OCI-LY7 (cell line): ENCODE results near the gene SYNPO2. TPM values are rescaled to one million over a fixed set of nuclear protein-coding genes. Genes with fewer than 3 reads are reported as not detected.

Experiments used
- BruUV-seq: library from RNA; stranded (reverse); fragments of 400-500 nt; replicated peaks from 2 replicates; lab custom pipeline; 2021; lab: Mats Ljungman, UMichigan
- CTCF ChIA-PET: fragments of 300-600 bp; sonication (Branson Sonifier 250); formaldehyde crosslinking; loops from one replicate; lab custom pipeline; 2022; ENCODE audit warnings: antibody characterized with exemption; ENCODE audit not compliant: unreplicated experiment; lab: Charles Lee
- POLR2A ChIA-PET: fragments of 300-600 bp; sonication (Branson Sonifier 250); formaldehyde crosslinking; loops from one replicate; lab custom pipeline; 2022; ENCODE audit warnings: antibody characterized with exemption; lab: Charles Lee
- DNase-seq: peaks from one replicate; pipeline ENCODE4 v3.0.0-alpha.2; 2015; ENCODE audit warnings: low spot score
- H2AFZ ChIP-seq: fragments of 200-600 bp; sonication (generic), shearing (Covaris generic); 2 replicates; pipeline ENCODE4 v1.6.1; 2014; ENCODE audit warnings: mild to moderate bottlenecking, antibody characterized with exemption, low read length, moderate library complexity
- H3K27ac ChIP-seq: fragments of 200-600 bp; sonication (generic); 2 replicates; pipeline ENCODE4 v1.5.1; 2014; ENCODE audit warnings: mixed run types, low read depth, mild to moderate bottlenecking, moderate library complexity, low read length, inconsistent platforms; ENCODE audit not compliant: poor library complexity, severe bottlenecking
- H3K36me3 ChIP-seq: fragments of 200-600 bp; sonication (generic); 2 replicates; pipeline ENCODE4 v1.6.1; 2014; ENCODE audit warnings: mild to moderate bottlenecking, antibody characterized with exemption, low read length, moderate library complexity, mixed read lengths; ENCODE audit not compliant: insufficient read depth
- H3K4me1 ChIP-seq: fragments of 200-600 bp; sonication (generic); 2 replicates; pipeline ENCODE4 v1.5.1; 2014; ENCODE audit warnings: mild to moderate bottlenecking, low read length; ENCODE audit not compliant: insufficient read depth, poor library complexity, severe bottlenecking
- H3K4me2 ChIP-seq: fragments of 200-600 bp; sonication (generic); 2 replicates; pipeline ENCODE4 v1.6.1; 2014; ENCODE audit warnings: mild to moderate bottlenecking, low read length
- H3K4me3 ChIP-seq: fragments of 200-600 bp; sonication (generic); 2 replicates; pipeline ENCODE4 v1.5.1; 2014; ENCODE audit warnings: mild to moderate bottlenecking, low read depth, low read length; ENCODE audit not compliant: poor library complexity, severe bottlenecking
- H3K79me2 ChIP-seq: fragments of 200-600 bp; sonication (generic); 2 replicates; pipeline ENCODE4 v1.6.1; 2016; ENCODE audit warnings: low read depth, mild to moderate bottlenecking, low read length, moderate library complexity, mixed read lengths; ENCODE audit not compliant: insufficient read depth
- H3K9me2 ChIP-seq: fragments of 200-600 bp; sonication (generic); 2 replicates; pipeline ENCODE4 v1.6.1; 2016; ENCODE audit warnings: mild to moderate bottlenecking, low read length, mixed read lengths; ENCODE audit not compliant: insufficient read depth
- H3K9me3 ChIP-seq: fragments of 200-600 bp; sonication (generic); 2 replicates; pipeline ENCODE4 v1.6.1; 2014; ENCODE audit warnings: mild to moderate bottlenecking, mixed run types, low read length, mixed read lengths
- H4K20me1 ChIP-seq: fragments of 200-600 bp; sonication (generic); 2 replicates; pipeline ENCODE4 v1.6.1; 2014; ENCODE audit warnings: mild to moderate bottlenecking, antibody characterized with exemption, low read length, moderate library complexity, mixed read lengths; ENCODE audit not compliant: insufficient read depth
- CTCF ChIP-seq: fragments of 200-600 bp; sonication (generic); conservative IDR thresholded peaks from 2 replicates; pipeline ENCODE4 v1.5.1; 2014; ENCODE audit warnings: mild to moderate bottlenecking, antibody characterized with exemption, low read length, moderate library complexity, mixed read lengths
- EZH2phosphoT487 ChIP-seq: fragments of 200-600 bp; sonication (generic); IDR thresholded peaks from 2 replicates; pipeline ENCODE4 v1.6.1; 2018; ENCODE audit warnings: low read depth, borderline replicate concordance, mild to moderate bottlenecking, mixed run types, antibody characterized with exemption, low read length, moderate library complexity, mixed read lengths
- intact Hi-C: fragments of 100-400 bp; cut with micrococcal nuclease; formaldehyde crosslinking; loops from one replicate; pipeline ENCODE4 v1.10.0; 2022; ENCODE audit not compliant: unreplicated experiment
- total RNA-seq, 2 experiments: library from RNA; depleted of rRNA in 1 of 2; stranded (reverse); fragments of >200 nt in 1 of 2; shearing (Covaris generic) in 1 of 2; gene quantifications; 2 replicates each; pipeline ENCODE4 v1.2.3, GENCODE V29; 2014 to 2022

The SYNPO2 gene
- total RNA-seq, 2 experiments from 2014 or later: 0.11 to 0.19 TPM

DNA sequence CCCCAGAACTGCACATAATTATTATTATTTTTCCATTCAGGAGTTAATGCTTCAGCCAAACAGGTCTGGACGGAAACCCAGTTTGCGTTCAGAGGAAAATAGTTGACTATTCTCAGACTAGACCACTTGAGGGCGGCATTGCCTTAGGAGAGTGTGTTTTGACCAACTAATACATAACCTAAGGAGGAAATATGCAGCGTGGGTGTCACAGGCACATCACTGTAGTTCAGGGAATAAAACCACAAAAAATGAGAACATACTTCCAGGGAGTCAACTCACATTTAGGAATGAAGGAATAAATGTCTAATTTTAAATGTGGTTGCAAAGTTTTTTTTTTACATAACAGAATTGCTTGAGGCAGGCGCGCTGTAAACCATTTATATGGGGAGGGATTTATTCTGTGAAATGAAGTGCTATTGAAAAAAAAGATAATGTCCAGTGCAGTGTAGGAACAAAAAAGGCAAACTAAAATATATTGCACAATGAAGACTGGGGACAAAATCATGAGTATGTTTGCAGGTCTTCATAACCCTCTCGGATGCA is 93.3 kb downstream of the SYNPO2 start:
- intact Hi-C loops: loop anchor here (2.0 to 10.0 kb wide), 4 partner anchors 305 to 1070 kb away; partner anchors contain the start of gene PDE5A

DNA sequence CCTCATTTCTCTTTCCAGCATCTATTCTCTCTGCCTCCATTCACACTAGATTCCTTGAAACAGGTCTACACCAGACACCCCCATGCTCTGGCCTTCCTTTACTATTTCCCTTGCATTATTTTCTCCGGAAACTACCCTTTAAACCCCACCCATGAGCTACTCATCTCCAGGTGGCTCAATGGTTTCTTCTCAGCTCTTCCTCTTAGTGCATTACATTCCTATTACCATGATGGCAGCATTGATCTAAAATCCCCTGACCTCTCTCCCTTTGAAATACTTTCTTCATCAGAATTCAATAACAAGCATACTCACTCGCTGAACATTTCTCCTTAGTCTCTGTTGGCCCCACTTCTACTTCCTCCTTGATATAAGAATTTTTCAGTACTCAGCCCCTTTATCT is 94.6 kb downstream of the SYNPO2 start:
- POLR2A ChIA-PET: interaction anchor here (0.7 to 1.7 kb wide), 2 partner anchors 16 to 105 kb away, joined by 3 to 4 read pairs; no protein-coding TSS in a partner anchor
- no TSS peak for BruUV-seq

More for the DNA sequence above, 93.3 kb downstream of the SYNPO2 start:
- no peaks in the 10 kb centered on the region for H3K9me2 ChIP-seq
- no peaks in the 10 kb centered on the region for H3K4me1 ChIP-seq
- H3K36me3 ChIP-seq: no peaks in the 10 kb centered on the region
- H3K4me2 ChIP-seq: no peak overlapping the region
- POLR2A ChIA-PET: no interaction called here
- H3K4me3 ChIP-seq: no peak overlapping the region
- H3K9me3 ChIP-seq: no peaks in the 10 kb centered on the region
- BruUV-seq: no TSS peak
- no peaks in the 10 kb centered on the region for H4K20me1 ChIP-seq
- no peak overlapping the region for H3K27ac ChIP-seq
- peak; percentile 70 for DNase-seq
- TF ChIP-seq CTCF (peak; percentile 92), EZH2phosphoT487 (no peak)
- CTCF ChIA-PET: no interaction called here
- no peaks in the 10 kb centered on the region for H3K79me2 ChIP-seq
- H2AFZ ChIP-seq: no peak overlapping the region

More for the DNA sequence above, 94.6 kb downstream of the SYNPO2 start:
- CTCF ChIA-PET: interaction anchor here (0.6 kb wide), 1 partner anchor 153 kb away, joined by 3 read pairs; no protein-coding TSS in a partner anchor
- Histone ChIP-seq H3K9me3 (no peaks in the 10 kb centered on the region), H3K4me1 (no peaks in the 10 kb centered on the region), H2AFZ (no peak overlapping the region), H3K4me3 (no peak overlapping the region), H3K79me2 (no peaks in the 10 kb centered on the region), H3K4me2 (no peak overlapping the region), H3K36me3 (no peaks in the 10 kb centered on the region), H3K9me2 (no peaks in the 10 kb centered on the region), H3K27ac (no peak overlapping the region), H4K20me1 (no peaks in the 10 kb centered on the region)
- no peak for DNase-seq
- TF ChIP-seq CTCF (no peak), EZH2phosphoT487 (no peak)
- intact Hi-C loops: loop anchor here (5.0 to 10.0 kb wide), 3 partner anchors 512 to 1069 kb away; partner anchors contain the start of gene PDE5A
